ENCODE measurements around the gene CHERP. TPM values are rescaled to one million over a fixed set of nuclear protein-coding genes. Genes with fewer than 3 reads are reported as not detected.
A peak's percentile ranks its signal among the peaks of the same experiment; 100 is the strongest.

CHERP gene
- total and polyA plus RNA-seq, 2 of the 13 experiments (the other 11 are each of a cell fraction or from before 2014, with no cell fraction given) = 4.3 to 5.4 TPM

DNA sequence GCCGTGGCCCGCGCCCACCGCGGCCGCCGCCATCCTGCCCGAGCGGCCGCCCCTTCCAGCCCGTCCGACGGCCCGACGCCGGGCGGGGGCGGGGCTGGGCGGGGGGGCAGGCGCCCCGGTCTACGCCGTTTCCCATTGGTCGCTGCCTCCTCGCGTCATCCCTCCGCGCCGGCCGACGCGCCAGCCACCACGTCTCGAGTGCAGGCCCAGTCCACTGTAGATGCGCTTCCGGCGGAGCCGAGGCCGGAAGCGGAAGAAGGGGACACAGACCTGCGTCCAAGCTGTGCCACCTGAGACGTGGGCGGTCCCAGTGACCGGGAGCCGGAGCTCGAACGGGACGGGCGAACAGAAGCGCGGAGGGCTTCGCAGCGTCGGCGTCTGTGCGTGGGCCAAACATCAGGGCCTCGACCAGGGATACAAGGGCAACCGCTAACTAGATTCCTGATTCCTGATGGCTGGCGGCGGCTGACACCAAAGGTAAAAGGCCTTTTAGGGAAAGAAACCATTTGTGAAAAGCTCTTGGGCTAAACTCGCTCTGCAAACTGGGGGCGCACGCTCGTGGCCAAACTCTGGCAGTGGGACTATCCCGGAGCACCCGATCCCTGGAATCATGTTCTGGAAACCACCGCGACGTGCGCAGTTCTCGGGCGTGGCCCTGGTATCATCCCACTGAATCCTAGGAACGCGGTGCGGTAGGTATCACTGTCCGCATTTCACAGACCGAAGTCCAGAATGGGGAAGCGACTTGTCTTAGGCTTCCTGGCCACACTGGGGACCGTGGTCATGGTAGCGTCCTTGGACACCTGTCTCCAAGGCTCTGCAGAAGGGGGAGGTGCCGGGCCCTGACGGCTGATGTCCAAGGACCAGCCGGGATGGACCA is 30.3 kb upstream of the CHERP start, which contains the start of gene SLC35E1 (continued):
- TF ChIP-seq, protein P1, sequence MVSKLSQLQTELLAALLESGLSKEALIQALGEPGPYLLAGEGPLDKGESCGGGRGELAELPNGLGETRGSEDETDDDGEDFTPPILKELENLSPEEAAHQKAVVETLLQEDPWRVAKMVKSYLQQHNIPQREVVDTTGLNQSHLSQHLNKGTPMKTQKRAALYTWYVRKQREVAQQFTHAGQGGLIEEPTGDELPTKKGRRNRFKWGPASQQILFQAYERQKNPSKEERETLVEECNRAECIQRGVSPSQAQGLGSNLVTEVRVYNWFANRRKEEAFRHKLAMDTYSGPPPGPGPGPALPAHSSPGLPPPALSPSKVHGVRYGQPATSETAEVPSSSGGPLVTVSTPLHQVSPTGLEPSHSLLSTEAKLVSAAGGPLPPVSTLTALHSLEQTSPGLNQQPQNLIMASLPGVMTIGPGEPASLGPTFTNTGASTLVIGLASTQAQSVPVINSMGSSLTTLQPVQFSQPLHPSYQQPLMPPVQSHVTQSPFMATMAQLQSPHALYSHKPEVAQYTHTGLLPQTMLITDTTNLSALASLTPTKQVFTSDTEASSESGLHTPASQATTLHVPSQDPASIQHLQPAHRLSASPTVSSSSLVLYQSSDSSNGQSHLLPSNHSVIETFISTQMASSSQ (IDR thresholded peaks at IDR 0.05; ENCODE audit: low read depth) = no peak
- TF ChIP-seq, protein P1 (CRISPR knock-in tag; IDR thresholded peaks at IDR 0.05; ENCODE audit: borderline replicate concordance) = no peak; the same call in 1 of the 2 replicates
- TF ChIP-seq ZBTB49 (CRISPR knock-in tag; IDR thresholded peaks at IDR 0.05; ENCODE audit: borderline replicate concordance) (no peak), NFRKB (IDR thresholded peaks at IDR 0.05) (no peak), CHCHD3 (CRISPR knock-in tag; IDR thresholded peaks at IDR 0.05) (no peak), POLR2G (IDR thresholded peaks at IDR 0.05; ENCODE audit: low read depth, low read length) (peak; percentile 89), ARID3A (IDR thresholded peaks at IDR 0.05; ENCODE audit: low read depth, low read length) (no peak), TBP (CRISPR knock-in tag; IDR thresholded peaks at IDR 0.05) (no peak), CSRNP1 (CRISPR knock-in tag; IDR thresholded peaks at IDR 0.05) (peak; percentile 53; the same call in 1 of the 2 replicates), FOXK2 (IDR thresholded peaks at IDR 0.05) (peak; percentile 59), XBP1 (CRISPR knock-in tag; IDR thresholded peaks at IDR 0.05) (peak; percentile 78; the same call in 1 of the 2 replicates), ZNF282 (IDR thresholded peaks at IDR 0.05; ENCODE audit: partially characterized antibody) (no peak), ZNF121 (CRISPR knock-in tag; IDR thresholded peaks at IDR 0.05) (no peak), ZBTB21 (CRISPR knock-in tag; IDR thresholded peaks at IDR 0.05) (peak; percentile 83; the same call in 1 of the 2 replicates)
- TF ChIP-seq, protein P2, sequence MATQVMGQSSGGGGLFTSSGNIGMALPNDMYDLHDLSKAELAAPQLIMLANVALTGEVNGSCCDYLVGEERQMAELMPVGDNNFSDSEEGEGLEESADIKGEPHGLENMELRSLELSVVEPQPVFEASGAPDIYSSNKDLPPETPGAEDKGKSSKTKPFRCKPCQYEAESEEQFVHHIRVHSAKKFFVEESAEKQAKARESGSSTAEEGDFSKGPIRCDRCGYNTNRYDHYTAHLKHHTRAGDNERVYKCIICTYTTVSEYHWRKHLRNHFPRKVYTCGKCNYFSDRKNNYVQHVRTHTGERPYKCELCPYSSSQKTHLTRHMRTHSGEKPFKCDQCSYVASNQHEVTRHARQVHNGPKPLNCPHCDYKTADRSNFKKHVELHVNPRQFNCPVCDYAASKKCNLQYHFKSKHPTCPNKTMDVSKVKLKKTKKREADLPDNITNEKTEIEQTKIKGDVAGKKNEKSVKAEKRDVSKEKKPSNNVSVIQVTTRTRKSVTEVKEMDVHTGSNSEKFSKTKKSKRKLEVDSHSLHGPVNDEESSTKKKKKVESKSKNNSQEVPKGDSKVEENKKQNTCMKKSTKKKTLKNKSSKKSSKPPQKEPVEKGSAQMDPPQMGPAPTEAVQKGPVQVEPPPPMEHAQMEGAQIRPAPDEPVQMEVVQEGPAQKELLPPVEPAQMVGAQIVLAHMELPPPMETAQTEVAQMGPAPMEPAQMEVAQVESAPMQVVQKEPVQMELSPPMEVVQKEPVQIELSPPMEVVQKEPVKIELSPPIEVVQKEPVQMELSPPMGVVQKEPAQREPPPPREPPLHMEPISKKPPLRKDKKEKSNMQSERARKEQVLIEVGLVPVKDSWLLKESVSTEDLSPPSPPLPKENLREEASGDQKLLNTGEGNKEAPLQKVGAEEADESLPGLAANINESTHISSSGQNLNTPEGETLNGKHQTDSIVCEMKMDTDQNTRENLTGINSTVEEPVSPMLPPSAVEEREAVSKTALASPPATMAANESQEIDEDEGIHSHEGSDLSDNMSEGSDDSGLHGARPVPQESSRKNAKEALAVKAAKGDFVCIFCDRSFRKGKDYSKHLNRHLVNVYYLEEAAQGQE (IDR thresholded peaks at IDR 0.05; ENCODE audit: borderline replicate concordance in 1 of 2, low read depth in 1 of 2, low read length in 2 of 2) = peak in 1 of 2 experiments; percentile 45; a peak in 1 of 4 replicates

Data from HepG2 (cell line).